NB4 (cell line): Measurements from ENCODE around the gene ZNF444.

Source experiments
- TF ChIP-seq, protein P1 (sequence below): IDR thresholded peaks from 2 replicates; pipeline ENCODE4 v1.6.1; 2011; ENCODE audit warnings: low read depth, low read length
- TF ChIP-seq, protein P2 (sequence below): IDR thresholded peaks from one replicate; pipeline ENCODE4 v1.5.1; 2012; ENCODE audit warnings: low read depth, low read length

DNA sequence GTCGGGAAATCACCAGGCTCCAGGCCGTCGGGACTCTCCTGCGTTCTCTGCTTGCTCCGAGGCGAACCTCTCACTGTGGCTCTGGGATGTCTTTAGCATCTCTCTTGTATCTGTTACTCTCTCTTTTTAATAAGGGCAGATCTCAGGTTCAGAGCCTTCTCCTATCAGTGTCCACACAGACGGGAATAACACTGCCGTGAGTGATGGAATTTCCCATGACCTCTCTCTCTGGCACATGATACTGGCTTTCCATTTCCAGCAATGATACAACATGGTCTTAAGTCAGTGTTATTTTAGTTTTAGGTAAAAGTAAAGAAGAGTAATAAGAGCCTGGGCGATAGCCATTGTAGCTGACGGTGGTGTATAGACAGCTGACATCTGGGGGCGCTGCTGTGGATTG, 9.3 kb downstream of the ZNF444 start:
- TF ChIP-seq, protein P1, sequence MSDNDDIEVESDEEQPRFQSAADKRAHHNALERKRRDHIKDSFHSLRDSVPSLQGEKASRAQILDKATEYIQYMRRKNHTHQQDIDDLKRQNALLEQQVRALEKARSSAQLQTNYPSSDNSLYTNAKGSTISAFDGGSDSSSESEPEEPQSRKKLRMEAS: no peak
- TF ChIP-seq, protein P2, sequence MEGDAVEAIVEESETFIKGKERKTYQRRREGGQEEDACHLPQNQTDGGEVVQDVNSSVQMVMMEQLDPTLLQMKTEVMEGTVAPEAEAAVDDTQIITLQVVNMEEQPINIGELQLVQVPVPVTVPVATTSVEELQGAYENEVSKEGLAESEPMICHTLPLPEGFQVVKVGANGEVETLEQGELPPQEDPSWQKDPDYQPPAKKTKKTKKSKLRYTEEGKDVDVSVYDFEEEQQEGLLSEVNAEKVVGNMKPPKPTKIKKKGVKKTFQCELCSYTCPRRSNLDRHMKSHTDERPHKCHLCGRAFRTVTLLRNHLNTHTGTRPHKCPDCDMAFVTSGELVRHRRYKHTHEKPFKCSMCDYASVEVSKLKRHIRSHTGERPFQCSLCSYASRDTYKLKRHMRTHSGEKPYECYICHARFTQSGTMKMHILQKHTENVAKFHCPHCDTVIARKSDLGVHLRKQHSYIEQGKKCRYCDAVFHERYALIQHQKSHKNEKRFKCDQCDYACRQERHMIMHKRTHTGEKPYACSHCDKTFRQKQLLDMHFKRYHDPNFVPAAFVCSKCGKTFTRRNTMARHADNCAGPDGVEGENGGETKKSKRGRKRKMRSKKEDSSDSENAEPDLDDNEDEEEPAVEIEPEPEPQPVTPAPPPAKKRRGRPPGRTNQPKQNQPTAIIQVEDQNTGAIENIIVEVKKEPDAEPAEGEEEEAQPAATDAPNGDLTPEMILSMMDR: no peak
